ENCODE results near the gene CFAP77. TPM values are rescaled to one million over a fixed set of nuclear protein-coding genes. Genes with fewer than 3 reads are reported as not detected.

The CFAP77 gene
- polyA plus RNA-seq, 3 donors, result not detected

DNA sequence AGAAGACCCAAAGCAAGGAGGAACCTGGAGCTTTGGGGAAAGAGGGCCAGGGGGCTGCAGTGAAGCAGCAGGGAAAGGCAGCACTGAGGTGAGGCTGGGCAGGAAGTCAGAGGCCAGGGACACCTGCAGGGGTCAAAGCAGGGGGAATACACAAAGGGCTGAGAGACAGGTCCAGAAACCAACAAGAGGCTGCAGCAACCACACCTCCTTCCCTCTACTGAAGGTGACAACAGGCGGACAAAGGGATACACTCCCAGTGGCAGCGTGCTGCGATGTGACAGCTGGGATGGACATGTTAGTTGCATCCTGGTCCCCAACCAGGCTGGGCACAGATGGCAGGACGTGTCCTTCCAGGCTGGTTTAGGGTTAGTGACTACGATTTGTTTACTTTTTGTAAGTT is 12.6 kb downstream of the CFAP77 start:
- no peak for DNase-seq
- no peak overlapping the region for H3K4me2 ChIP-seq (replicated peaks; ENCODE audit: extremely low read depth, low read length, poor library complexity, severe bottlenecking)
- H3K27ac ChIP-seq (ENCODE audit: low read depth in 1 of 2, low read length in 2 of 2), result no peak overlapping the region
- no peak for TF ChIP-seq CTCF (IDR thresholded peaks at IDR 0.05)
- no peaks in the 10 kb centered on the region for H4K20me1 ChIP-seq (ENCODE audit: insufficient read depth, low read length)
- H3K4me1 Mint-ChIP-seq, result no peaks in the 10 kb centered on the region
- H3K27me3 ChIP-seq (ENCODE audit: control insufficient read depth in 2 of 2, insufficient read depth in 2 of 2, low read length in 2 of 2), result peaks cover 27 to 32% of the 10 kb centered on the region in 2 donors
- no peaks in the 10 kb centered on the region for H3K36me3 Mint-ChIP-seq
- H3K4me3 Mint-ChIP-seq, result no peak overlapping the region
- H3K27ac Mint-ChIP-seq, result no peak overlapping the region
- H3K36me3 ChIP-seq (replicated peaks in 1 of 2; ENCODE audit: control insufficient read depth in 1 of 2, insufficient read depth in 2 of 2, low read length in 2 of 2), result no peaks in the 10 kb centered on the region
- 80% methylated on average over 4 of the region's 5 CpGs for WGBS (ENCODE audit: insufficient coverage)
- intact Hi-C loops (cut with micrococcal nuclease), result no loop called here
- H3K27me3 Mint-ChIP-seq (ENCODE audit: low read depth in 3 of 3), result peaks cover 47 to 56% (median 54%) of the 10 kb centered on the region in 3 donors
- no peak overlapping the region for H2AFZ ChIP-seq (ENCODE audit: insufficient read depth, low read depth, low read length, poor library complexity, severe bottlenecking)
- H3K9me3 ChIP-seq (replicated peaks in 1 of 2; ENCODE audit: control insufficient read depth in 1 of 2, insufficient read depth in 1 of 2, low read length in 2 of 2), result no peaks in the 10 kb centered on the region
- no peaks in the 10 kb centered on the region for H3K79me2 ChIP-seq (ENCODE audit: insufficient read depth, low read length)
- H3K4me3 ChIP-seq (replicated peaks in 1 of 3; ENCODE audit: low read depth in 2 of 3, low read length in 3 of 3), result no peak overlapping the region
- no peaks in the 10 kb centered on the region for H3K4me1 ChIP-seq (ENCODE audit: control insufficient read depth in 1 of 2, insufficient read depth in 2 of 2, low read length in 2 of 2)
- H3K9me3 Mint-ChIP-seq, result peaks cover 0 to 4% (median 1%) of the 10 kb centered on the region in 7 donors
- H3K9ac ChIP-seq (ENCODE audit: insufficient read depth, low read length, poor library complexity, severe bottlenecking), result no peak overlapping the region

- H3K9ac ChIP-seq (ENCODE audit: insufficient read depth, low read length, poor library complexity, severe bottlenecking), result no peak overlapping the region
- no peaks in the 10 kb centered on the region for H3K36me3 ChIP-seq (replicated peaks in 1 of 2; ENCODE audit: control insufficient read depth in 1 of 2, insufficient read depth in 2 of 2, low read length in 2 of 2)
- WGBS (ENCODE audit: insufficient coverage), result no CpG with 5 or more reads among the region's 5 CpGs
- H3K27ac Mint-ChIP-seq, result no peak overlapping the region
- DNase-seq, result no peak
- H3K4me3 ChIP-seq (replicated peaks in 1 of 3; ENCODE audit: low read depth in 2 of 3, low read length in 3 of 3), result no peak overlapping the region
- TF ChIP-seq CTCF (IDR thresholded peaks at IDR 0.05), result no peak
- no peak overlapping the region for H2AFZ ChIP-seq (ENCODE audit: insufficient read depth, low read depth, low read length, poor library complexity, severe bottlenecking)
- no peaks in the 10 kb centered on the region for H4K20me1 ChIP-seq (ENCODE audit: insufficient read depth, low read length)
- H3K79me2 ChIP-seq (ENCODE audit: insufficient read depth, low read length), result no peaks in the 10 kb centered on the region
- H3K4me1 Mint-ChIP-seq, result no peaks in the 10 kb centered on the region
- H3K27me3 Mint-ChIP-seq (ENCODE audit: low read depth in 3 of 3), result peaks cover 48 to 55% (median 50%) of the 10 kb centered on the region in 3 donors
- no peak overlapping the region for H3K4me3 Mint-ChIP-seq
- H3K9me3 Mint-ChIP-seq, result peaks cover 0 to 4% (median 1%) of the 10 kb centered on the region in 7 donors
- H3K4me1 ChIP-seq (ENCODE audit: control insufficient read depth in 1 of 2, insufficient read depth in 2 of 2, low read length in 2 of 2), result no peaks in the 10 kb centered on the region
- no peaks in the 10 kb centered on the region for H3K36me3 Mint-ChIP-seq
- H3K4me2 ChIP-seq (replicated peaks; ENCODE audit: extremely low read depth, low read length, poor library complexity, severe bottlenecking), result no peak overlapping the region
- no peak overlapping the region for H3K27ac ChIP-seq (ENCODE audit: low read depth in 1 of 2, low read length in 2 of 2)
- intact Hi-C loops (cut with micrococcal nuclease), result no loop called here
- H3K9me3 ChIP-seq (replicated peaks in 1 of 2; ENCODE audit: control insufficient read depth in 1 of 2, insufficient read depth in 1 of 2, low read length in 2 of 2), result no peaks in the 10 kb centered on the region
- H3K27me3 ChIP-seq (ENCODE audit: control insufficient read depth in 2 of 2, insufficient read depth in 2 of 2, low read length in 2 of 2), result peaks cover 22 to 27% of the 10 kb centered on the region in 2 donors
Observed at GRCh38 chr9:132423503-132423902, 13.5 kb downstream of the CFAP77 start.
